ENCODE data around the gene SCN4A. TPM values are rescaled to one million over a fixed set of nuclear protein-coding genes. Genes with fewer than 3 reads are reported as not detected.

The SCN4A gene
- total RNA-seq, 1 experiment from 2014 or later = not detected

DNA sequence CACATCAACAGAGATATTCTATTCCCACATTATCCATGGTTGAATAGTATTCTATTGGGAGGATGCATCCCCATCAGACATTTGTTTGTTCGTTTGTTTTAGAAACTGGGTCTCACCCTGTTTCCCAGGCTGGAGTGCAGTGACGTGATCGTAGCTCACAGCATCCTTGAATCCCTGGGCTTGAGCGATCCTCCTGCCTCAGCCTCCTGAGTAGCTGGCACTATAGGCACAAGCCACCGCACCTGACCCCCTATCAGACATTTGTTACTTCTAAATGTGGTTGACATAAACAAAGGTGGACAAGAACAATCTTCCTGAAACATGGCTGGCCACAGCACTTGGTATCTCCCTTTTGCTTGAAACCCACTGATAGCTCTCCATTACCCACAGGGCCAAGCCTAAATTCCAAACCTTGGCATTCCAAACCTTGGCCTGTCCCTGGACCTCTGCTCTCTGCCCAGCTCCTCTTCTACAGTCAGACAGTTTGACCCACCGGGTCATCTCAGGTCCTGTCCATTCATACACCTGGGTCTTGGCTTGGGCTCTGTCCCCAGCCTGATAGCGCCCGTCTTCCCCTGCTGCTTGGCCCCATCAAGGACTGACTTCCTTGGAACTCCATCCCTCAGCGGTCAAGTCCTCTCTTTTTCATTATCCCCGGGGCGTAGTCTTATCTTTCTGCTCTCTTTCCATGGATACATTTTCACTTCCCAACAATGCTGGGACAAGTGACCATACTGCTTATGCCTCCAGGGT lies 23.9 kb upstream of the SCN4A start:
- ATAC-seq (no peak), DNase-seq (no peak)
- POLR2A ChIA-PET (ENCODE audit: unreplicated experiment) = no interaction called here
- no peak overlapping the region for H3K27ac ChIP-seq (ENCODE audit: low read length)
- no TSS peak for BruUV-seq (replicated peaks)
- H2AFZ ChIP-seq (ENCODE audit: low read length) = no peak overlapping the region
- no peaks in the 10 kb centered on the region for H3K9me2 ChIP-seq (replicated peaks; ENCODE audit: low read length)
- H3K79me2 ChIP-seq (ENCODE audit: low read length) = no peaks in the 10 kb centered on the region
- H3K4me2 ChIP-seq (ENCODE audit: low read length) = no peak overlapping the region
- H3K4me3 ChIP-seq (ENCODE audit: low read length) = no peak overlapping the region
- H3F3A ChIP-seq (ENCODE audit: low read length, unreplicated experiment) = no peaks in the 10 kb centered on the region
- TF ChIP-seq, protein P1, sequence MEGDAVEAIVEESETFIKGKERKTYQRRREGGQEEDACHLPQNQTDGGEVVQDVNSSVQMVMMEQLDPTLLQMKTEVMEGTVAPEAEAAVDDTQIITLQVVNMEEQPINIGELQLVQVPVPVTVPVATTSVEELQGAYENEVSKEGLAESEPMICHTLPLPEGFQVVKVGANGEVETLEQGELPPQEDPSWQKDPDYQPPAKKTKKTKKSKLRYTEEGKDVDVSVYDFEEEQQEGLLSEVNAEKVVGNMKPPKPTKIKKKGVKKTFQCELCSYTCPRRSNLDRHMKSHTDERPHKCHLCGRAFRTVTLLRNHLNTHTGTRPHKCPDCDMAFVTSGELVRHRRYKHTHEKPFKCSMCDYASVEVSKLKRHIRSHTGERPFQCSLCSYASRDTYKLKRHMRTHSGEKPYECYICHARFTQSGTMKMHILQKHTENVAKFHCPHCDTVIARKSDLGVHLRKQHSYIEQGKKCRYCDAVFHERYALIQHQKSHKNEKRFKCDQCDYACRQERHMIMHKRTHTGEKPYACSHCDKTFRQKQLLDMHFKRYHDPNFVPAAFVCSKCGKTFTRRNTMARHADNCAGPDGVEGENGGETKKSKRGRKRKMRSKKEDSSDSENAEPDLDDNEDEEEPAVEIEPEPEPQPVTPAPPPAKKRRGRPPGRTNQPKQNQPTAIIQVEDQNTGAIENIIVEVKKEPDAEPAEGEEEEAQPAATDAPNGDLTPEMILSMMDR (conservative IDR thresholded peaks at IDR 0.05; ENCODE audit: low read depth, low read length) = no peak
- TF ChIP-seq EZH2phosphoT487 (IDR thresholded peaks at IDR 0.05; ENCODE audit: borderline replicate concordance, low read length) = no peak
- TF ChIP-seq EZH2 (IDR thresholded peaks at IDR 0.05; ENCODE audit: low read length, unreplicated experiment) = no peak
- CTCF ChIA-PET = interaction anchor here (0.5 kb wide), 1 partner anchor 286 kb away, joined by 3 read pairs; no protein-coding TSS in a partner anchor
- no peaks in the 10 kb centered on the region for H3K9me3 ChIP-seq (ENCODE audit: low read length)
- no peaks in the 10 kb centered on the region for H3K36me3 ChIP-seq (ENCODE audit: low read depth, low read length)
- no peaks in the 10 kb centered on the region for H3K4me1 ChIP-seq (ENCODE audit: insufficient read depth, low read length)
- no peaks in the 10 kb centered on the region for H4K20me1 ChIP-seq (ENCODE audit: low read length)
- intact Hi-C loops (cut with micrococcal nuclease) = no loop called here
- peaks cover 18% of the 10 kb centered on the region for H3K27me3 ChIP-seq (ENCODE audit: low read length)
- H3K9ac ChIP-seq (ENCODE audit: low read length) = no peak overlapping the region

DNA sequence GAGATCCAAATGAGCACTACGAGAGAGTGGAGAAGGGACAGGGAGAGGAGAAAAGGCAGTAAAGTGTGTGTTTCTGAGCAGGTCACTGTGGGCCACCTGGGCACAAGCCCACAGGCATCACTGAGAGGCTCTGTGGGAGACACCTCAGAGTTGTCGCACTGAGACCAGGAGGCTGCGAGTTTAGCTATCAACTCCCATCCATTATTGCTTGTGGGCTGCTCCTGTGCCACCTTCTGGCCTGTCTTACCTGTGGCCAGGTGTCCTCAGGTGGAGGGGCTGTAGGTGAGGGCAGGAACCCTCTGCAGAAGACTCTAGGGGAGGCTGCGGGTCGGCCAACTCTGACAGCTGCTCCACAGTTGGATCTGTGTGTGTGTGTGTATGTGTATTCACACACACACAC lies 22.9 kb upstream of the SCN4A start:
- no peaks in the 10 kb centered on the region for H3K9me2 ChIP-seq (replicated peaks; ENCODE audit: low read length)
- intact Hi-C loops (cut with micrococcal nuclease) = no loop called here
- no TSS peak for BruUV-seq (replicated peaks)
- no peaks in the 10 kb centered on the region for H3F3A ChIP-seq (ENCODE audit: low read length, unreplicated experiment)
- H3K4me3 ChIP-seq (ENCODE audit: low read length) = no peak overlapping the region
- H3K9ac ChIP-seq (ENCODE audit: low read length) = no peak overlapping the region
- no peaks in the 10 kb centered on the region for H3K79me2 ChIP-seq (ENCODE audit: low read length)
- TF ChIP-seq EZH2 (IDR thresholded peaks at IDR 0.05; ENCODE audit: low read length, unreplicated experiment) (no peak), EZH2phosphoT487 (IDR thresholded peaks at IDR 0.05; ENCODE audit: borderline replicate concordance, low read length) (no peak)
- TF ChIP-seq, protein P1 (conservative IDR thresholded peaks at IDR 0.05; ENCODE audit: low read depth, low read length) = no peak
- no peaks in the 10 kb centered on the region for H3K36me3 ChIP-seq (ENCODE audit: low read depth, low read length)
- ATAC-seq (no peak), DNase-seq (no peak)
- ChIA-PET POLR2A (ENCODE audit: unreplicated experiment) (no interaction called here), CTCF (no interaction called here)
- H4K20me1 ChIP-seq (ENCODE audit: low read length) = no peaks in the 10 kb centered on the region
- H3K4me1 ChIP-seq (ENCODE audit: insufficient read depth, low read length) = no peaks in the 10 kb centered on the region
- H3K9me3 ChIP-seq (ENCODE audit: low read length) = no peaks in the 10 kb centered on the region
- H2AFZ ChIP-seq (ENCODE audit: low read length) = no peak overlapping the region
- H3K27me3 ChIP-seq (ENCODE audit: low read length) = peaks cover 21% of the 10 kb centered on the region
- H3K27ac ChIP-seq (ENCODE audit: low read length) = no peak overlapping the region
- H3K4me2 ChIP-seq (ENCODE audit: low read length) = no peak overlapping the region

DNA sequence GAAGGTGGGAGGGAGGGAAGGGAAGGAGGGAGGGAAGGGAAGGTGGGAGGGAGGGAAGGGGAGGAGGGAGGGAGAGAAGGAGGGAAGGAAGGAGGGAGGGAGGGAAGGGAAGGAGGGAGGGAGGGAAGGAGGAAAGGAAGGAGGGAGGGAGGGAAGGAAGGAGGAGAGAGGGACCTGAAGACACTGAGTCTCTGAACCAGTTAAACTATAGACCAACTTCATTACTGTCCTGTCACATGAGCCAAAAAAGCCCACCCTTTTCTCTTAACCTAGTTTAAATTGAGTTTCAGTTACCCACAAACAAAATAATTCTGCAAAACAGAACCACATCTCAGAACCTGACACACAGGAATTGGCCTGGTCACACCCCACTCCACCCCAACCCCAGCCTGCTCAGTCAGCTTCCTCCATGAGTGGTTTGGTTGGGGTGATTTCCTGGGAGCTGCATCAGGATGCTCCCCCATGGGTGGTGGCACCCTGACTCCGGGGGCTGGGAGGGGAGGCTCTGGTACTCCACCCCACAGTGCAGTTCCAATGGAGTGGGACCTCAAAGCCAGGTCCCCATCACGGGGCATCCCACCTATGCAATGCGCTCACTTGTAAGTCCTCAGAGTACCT lies 20.8 kb upstream of the SCN4A start:
- intact Hi-C loops (cut with micrococcal nuclease) = no loop called here
- POLR2A ChIA-PET (ENCODE audit: unreplicated experiment) = no interaction called here
- H3K4me3 ChIP-seq (ENCODE audit: low read length) = no peak overlapping the region
- no peaks in the 10 kb centered on the region for H3K9me2 ChIP-seq (replicated peaks; ENCODE audit: low read length)
- TF ChIP-seq, protein P1 (conservative IDR thresholded peaks at IDR 0.05; ENCODE audit: low read depth, low read length) = 0 out of 2 replicates have a peak, but pooled peaks have one; percentile 12
- TF ChIP-seq EZH2 (IDR thresholded peaks at IDR 0.05; ENCODE audit: low read length, unreplicated experiment) = no peak
- H4K20me1 ChIP-seq (ENCODE audit: low read length) = no peaks in the 10 kb centered on the region
- no peak overlapping the region for H2AFZ ChIP-seq (ENCODE audit: low read length)
- no peaks in the 10 kb centered on the region for H3K4me1 ChIP-seq (ENCODE audit: insufficient read depth, low read length)
- DNase-seq = no peak
- H3K27ac ChIP-seq (ENCODE audit: low read length) = no peak overlapping the region
- BruUV-seq (replicated peaks) = no TSS peak
- H3K9me3 ChIP-seq (ENCODE audit: low read length) = no peaks in the 10 kb centered on the region
- H3K36me3 ChIP-seq (ENCODE audit: low read depth, low read length) = no peaks in the 10 kb centered on the region
- H3F3A ChIP-seq (ENCODE audit: low read length, unreplicated experiment) = no peaks in the 10 kb centered on the region
- no peak overlapping the region for H3K4me2 ChIP-seq (ENCODE audit: low read length)
- H3K9ac ChIP-seq (ENCODE audit: low read length) = no peak overlapping the region
- ATAC-seq = no peak
- CTCF ChIA-PET = interaction anchor here (0.6 to 1.1 kb wide), 3 partner anchors 36 to 67 kb away, joined by 3 to 5 read pairs (median 3); no protein-coding TSS in a partner anchor
- no peaks in the 10 kb centered on the region for H3K79me2 ChIP-seq (ENCODE audit: low read length)
- H3K27me3 ChIP-seq (ENCODE audit: low read length) = peaks cover 21% of the 10 kb centered on the region

Measured in PC-3 (cell line).